ENCODE measurements around the gene AP1M1. TPM values are rescaled to one million over a fixed set of nuclear protein-coding genes. Genes with fewer than 3 reads are reported as not detected.
"Not testable (repeated sequence)": the region's sequence is repeated elsewhere in the genome, so short reads cannot be mapped to it uniquely, and the experiment has no call there.

Gene AP1M1
- total RNA-seq, 1 experiment from 2014 or later = 98.0 TPM

GRCh38 chr19:16281743-16282142 is 84.0 kb downstream of the AP1M1 start:
- Histone ChIP-seq H3K4me3 (ENCODE audit: low read depth, low read length) (no peak overlapping the region), H3K9me3 (no peaks in the 10 kb centered on the region), H3K4me1 (no peaks in the 10 kb centered on the region), H3K27me3 (replicated peaks; ENCODE audit: control insufficient read depth, insufficient read depth, low read length) (no peaks in the 10 kb centered on the region), H3K36me3 (ENCODE audit: control insufficient read depth, insufficient read depth, low read length) (no peaks in the 10 kb centered on the region)
- H3K36me3 Mint-ChIP-seq (ENCODE audit: insufficient read depth, unreplicated experiment) = no peaks in the 10 kb centered on the region
- intact Hi-C loops (cut with micrococcal nuclease; ENCODE audit: unreplicated experiment) = no loop called here
- no peak overlapping the region for H3K4me3 Mint-ChIP-seq (ENCODE audit: unreplicated experiment)
- ChIA-PET POLR2A (no interaction called here), CTCF (no interaction called here)
- H3K9me3 Mint-ChIP-seq (ENCODE audit: unreplicated experiment) = no peaks in the 10 kb centered on the region
- no peaks in the 10 kb centered on the region for H3K27me3 Mint-ChIP-seq (ENCODE audit: insufficient read depth, unreplicated experiment)
- no peak for TF ChIP-seq CTCF (IDR thresholded peaks at IDR 0.05; ENCODE audit: insufficient read depth in 1 of 2, low read depth in 1 of 2, low read length in 1 of 2, severe bottlenecking in 1 of 2, unreplicated experiment in 1 of 2)
- DNase-seq = no peak
- no peak overlapping the region for H3K27ac Mint-ChIP-seq (ENCODE audit: unreplicated experiment)
- BruUV-seq (replicated peaks) = no TSS peak
- H3K4me1 Mint-ChIP-seq (ENCODE audit: low read depth, unreplicated experiment) = no peaks in the 10 kb centered on the region

GRCh38 chr19:16283210-16284061 is 85.7 kb downstream of the AP1M1 start:
- Mint-ChIP-seq H3K4me1 (ENCODE audit: low read depth, unreplicated experiment) (no peaks in the 10 kb centered on the region), H3K9me3 (ENCODE audit: unreplicated experiment) (no peaks in the 10 kb centered on the region), H3K36me3 (ENCODE audit: insufficient read depth, unreplicated experiment) (no peaks in the 10 kb centered on the region), H3K27me3 (ENCODE audit: insufficient read depth, unreplicated experiment) (no peaks in the 10 kb centered on the region), H3K27ac (ENCODE audit: unreplicated experiment) (no peak overlapping the region), H3K4me3 (ENCODE audit: unreplicated experiment) (no peak overlapping the region)
- no peak for DNase-seq
- Histone ChIP-seq H3K36me3 (ENCODE audit: control insufficient read depth, insufficient read depth, low read length) (no peaks in the 10 kb centered on the region), H3K9me3 (no peaks in the 10 kb centered on the region), H3K27me3 (replicated peaks; ENCODE audit: control insufficient read depth, insufficient read depth, low read length) (no peaks in the 10 kb centered on the region), H3K4me1 (no peaks in the 10 kb centered on the region), H3K4me3 (ENCODE audit: low read depth, low read length) (no peak overlapping the region)
- no peak for TF ChIP-seq CTCF (IDR thresholded peaks at IDR 0.05; ENCODE audit: insufficient read depth in 1 of 2, low read depth in 1 of 2, low read length in 1 of 2, severe bottlenecking in 1 of 2, unreplicated experiment in 1 of 2)
- no TSS peak for BruUV-seq (replicated peaks)
- CTCF ChIA-PET = no interaction called here
- POLR2A ChIA-PET = no interaction called here
- intact Hi-C loops (cut with micrococcal nuclease; ENCODE audit: unreplicated experiment) = no loop called here

- Mint-ChIP-seq H3K27ac (ENCODE audit: unreplicated experiment) (no peak overlapping the region), H3K4me3 (ENCODE audit: unreplicated experiment) (no peak overlapping the region), H3K36me3 (ENCODE audit: insufficient read depth, unreplicated experiment) (no peaks in the 10 kb centered on the region)
These were observed 86.8 kb downstream of the AP1M1 start for GRCh38 chr19:16284505-16284904.

GRCh38 chr19:16285079-16285478 is 87.4 kb downstream of the AP1M1 start:
- H3K36me3 ChIP-seq (ENCODE audit: control insufficient read depth, insufficient read depth, low read length); DNase-seq; H3K4me1 ChIP-seq; H3K27me3 ChIP-seq (replicated peaks; ENCODE audit: control insufficient read depth, insufficient read depth, low read length); H3K9me3 ChIP-seq; H3K27ac Mint-ChIP-seq (ENCODE audit: unreplicated experiment); CTCF ChIA-PET; H3K4me3 ChIP-seq (ENCODE audit: low read depth, low read length); H3K4me3 Mint-ChIP-seq (ENCODE audit: unreplicated experiment); H3K36me3 Mint-ChIP-seq (ENCODE audit: insufficient read depth, unreplicated experiment); BruUV-seq (replicated peaks); H3K9me3 Mint-ChIP-seq (ENCODE audit: unreplicated experiment); H3K4me1 Mint-ChIP-seq (ENCODE audit: low read depth, unreplicated experiment); H3K27me3 Mint-ChIP-seq (ENCODE audit: insufficient read depth, unreplicated experiment); intact Hi-C loops (cut with micrococcal nuclease; ENCODE audit: unreplicated experiment); POLR2A ChIA-PET: not testable (repeated sequence)

More at GRCh38 chr19:16284505-16284904, 86.8 kb downstream of the AP1M1 start:
- no peaks in the 10 kb centered on the region for H3K36me3 ChIP-seq (ENCODE audit: control insufficient read depth, insufficient read depth, low read length)
- H3K27me3 ChIP-seq (replicated peaks; ENCODE audit: control insufficient read depth, insufficient read depth, low read length) = no peaks in the 10 kb centered on the region
- DNase-seq = no peak
- Mint-ChIP-seq H3K9me3 (ENCODE audit: unreplicated experiment) (no peaks in the 10 kb centered on the region), H3K4me1 (ENCODE audit: low read depth, unreplicated experiment) (no peaks in the 10 kb centered on the region), H3K27me3 (ENCODE audit: insufficient read depth, unreplicated experiment) (no peaks in the 10 kb centered on the region)
- no peak for TF ChIP-seq CTCF (IDR thresholded peaks at IDR 0.05; ENCODE audit: insufficient read depth in 1 of 2, low read depth in 1 of 2, low read length in 1 of 2, severe bottlenecking in 1 of 2, unreplicated experiment in 1 of 2)
- no peak overlapping the region for H3K4me3 ChIP-seq (ENCODE audit: low read depth, low read length)
- intact Hi-C loops (cut with micrococcal nuclease; ENCODE audit: unreplicated experiment) = no loop called here
- BruUV-seq (replicated peaks) = no TSS peak
- POLR2A ChIA-PET = no interaction called here
- no peaks in the 10 kb centered on the region for H3K9me3 ChIP-seq
- CTCF ChIA-PET = no interaction called here
- H3K4me1 ChIP-seq = no peaks in the 10 kb centered on the region
